Colon (tissue), 2 donors: ENCODE measurements around the gene TRIP12.
"Not testable (repeated sequence)": the region's sequence is repeated elsewhere in the genome, so short reads cannot be mapped to it uniquely, and the experiment has no call there.

Experiments
- FAIRE-seq: peaks from 2 replicates; lab custom pipeline; 2012; peaks lifted over from hg19 to GRCh38; lab: Jason Lieb, UNC
- donor health status: control.
- donor health status: control.

The TRIP12 gene

GRCh38 chr2:229873123-229873581 lies 48.7 kb downstream of the TRIP12 start:
- no peak for FAIRE-seq

DNA sequence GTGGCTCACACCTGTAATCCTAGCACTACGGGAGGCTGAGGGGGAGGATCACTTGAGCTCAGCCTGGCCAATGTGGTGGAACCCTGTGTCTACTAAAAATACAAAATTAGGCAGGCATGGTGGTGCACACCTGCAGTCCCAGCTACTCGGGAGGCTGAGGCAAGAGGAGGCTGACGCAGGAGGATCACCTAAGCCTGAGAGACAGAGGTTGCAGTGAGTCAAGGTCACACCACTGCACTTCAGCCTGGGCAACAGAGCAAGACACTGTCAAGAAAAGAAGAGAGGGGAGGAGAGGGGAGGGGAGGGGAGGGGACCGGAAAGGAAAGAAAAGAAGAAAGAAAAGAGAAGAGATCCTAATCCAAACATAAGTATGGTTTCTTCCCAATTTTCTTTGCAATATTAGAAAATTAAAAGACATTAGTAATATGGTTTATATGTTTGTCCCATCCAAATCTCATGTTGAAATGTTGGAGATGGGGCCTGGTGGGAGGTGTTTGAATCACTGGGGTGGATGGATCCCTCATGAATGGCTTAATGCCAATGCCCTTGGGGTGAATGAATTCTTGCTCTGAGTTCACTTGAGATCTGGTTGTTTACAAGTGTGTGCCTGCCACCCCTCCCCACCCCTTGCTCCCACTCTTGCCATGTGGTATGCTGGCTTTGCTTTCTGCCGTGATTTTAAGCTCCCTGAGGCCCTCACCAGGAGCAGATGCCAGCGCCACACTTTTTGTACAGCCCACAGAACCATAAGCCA lies 50.7 kb downstream of the TRIP12 start:
- FAIRE-seq, result no peak

DNA sequence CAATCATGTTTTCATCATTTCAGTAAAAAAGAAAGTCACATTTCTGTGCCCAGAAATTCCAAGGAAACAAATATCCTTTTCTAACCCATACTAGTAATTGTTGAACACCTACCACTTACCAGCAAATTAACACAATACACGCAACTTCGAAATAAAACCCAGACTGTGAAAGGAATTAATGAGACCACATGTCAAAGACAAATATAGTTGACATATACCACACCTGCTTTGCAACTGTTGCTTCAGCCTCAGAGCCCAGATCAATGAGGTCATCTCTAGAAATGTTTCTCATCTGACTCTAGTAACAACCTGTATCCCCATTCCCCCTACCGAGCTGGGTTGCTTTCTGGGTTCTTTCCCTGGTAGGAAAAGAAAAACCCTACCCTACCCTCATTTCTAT lies 52.6 kb downstream of the TRIP12 start:
- FAIRE-seq, result no peak

GRCh38 chr2:229868794-229869193 lies 53.0 kb downstream of the TRIP12 start:
- no peak for FAIRE-seq

DNA sequence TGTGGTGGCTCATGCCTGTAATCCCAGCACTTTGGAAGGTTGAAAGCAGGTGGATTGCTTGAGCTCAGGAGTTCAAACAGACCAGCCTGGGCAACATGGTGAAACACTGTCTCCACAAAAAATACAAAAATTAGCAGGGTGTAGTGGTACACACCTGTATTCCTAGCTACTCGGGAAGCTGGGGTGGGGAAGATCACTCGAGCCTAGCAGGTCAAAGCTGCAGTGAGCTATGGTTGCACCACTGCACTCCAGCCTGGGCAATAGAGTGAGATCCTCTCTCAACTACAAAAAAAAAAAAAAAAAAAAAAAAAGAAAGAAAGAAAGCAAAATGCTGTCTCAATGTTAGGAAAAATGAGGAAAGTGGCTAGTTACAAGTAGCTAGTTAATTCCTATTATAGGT lies 56.8 kb downstream of the TRIP12 start:
- FAIRE-seq, result no peak

DNA sequence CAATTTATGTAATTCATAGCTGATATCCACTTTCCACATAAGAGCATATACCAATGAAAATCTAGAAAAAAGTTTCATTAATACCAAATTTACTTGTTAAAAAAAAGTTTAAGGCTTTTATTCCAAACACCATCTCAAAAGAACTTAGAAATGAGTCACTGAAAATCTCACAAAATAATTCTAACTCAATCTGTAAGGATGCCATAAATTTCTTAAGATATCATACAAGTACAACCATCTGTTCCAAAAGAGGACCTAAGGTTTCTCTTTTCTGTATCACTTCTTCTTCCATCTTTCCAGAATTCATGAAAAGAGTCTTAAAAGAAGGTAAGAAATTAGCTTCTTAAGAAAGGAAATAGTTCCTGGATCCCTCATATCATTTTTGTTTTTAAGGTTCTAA lies 60.4 kb downstream of the TRIP12 start:
- FAIRE-seq, result peak; percentile 72

GRCh38 chr2:229860334-229860733 lies 61.5 kb downstream of the TRIP12 start:
- FAIRE-seq, result no peak

- FAIRE-seq, result no peak
Measured at GRCh38 chr2:229858351-229858750, 63.5 kb downstream of the TRIP12 start.

DNA sequence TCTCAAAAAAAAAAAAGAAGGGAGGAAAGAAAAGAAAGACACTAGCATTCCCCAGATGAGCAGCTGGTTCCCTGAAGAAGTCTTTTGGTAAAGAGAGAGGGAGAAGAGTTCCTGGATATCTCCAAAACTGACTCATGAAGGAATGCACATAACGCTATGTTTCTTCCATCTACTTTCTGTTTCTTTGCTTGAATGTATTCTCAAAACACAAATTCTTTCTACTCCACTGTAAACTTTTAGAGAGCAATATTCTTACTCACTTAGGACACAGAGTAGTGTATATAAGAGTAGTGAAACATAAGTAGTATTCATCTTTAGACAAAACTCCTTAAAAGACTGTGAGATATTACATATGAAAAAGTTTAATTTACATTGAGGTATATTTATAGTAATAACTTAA lies 64.2 kb downstream of the TRIP12 start:
- FAIRE-seq, result no peak

DNA sequence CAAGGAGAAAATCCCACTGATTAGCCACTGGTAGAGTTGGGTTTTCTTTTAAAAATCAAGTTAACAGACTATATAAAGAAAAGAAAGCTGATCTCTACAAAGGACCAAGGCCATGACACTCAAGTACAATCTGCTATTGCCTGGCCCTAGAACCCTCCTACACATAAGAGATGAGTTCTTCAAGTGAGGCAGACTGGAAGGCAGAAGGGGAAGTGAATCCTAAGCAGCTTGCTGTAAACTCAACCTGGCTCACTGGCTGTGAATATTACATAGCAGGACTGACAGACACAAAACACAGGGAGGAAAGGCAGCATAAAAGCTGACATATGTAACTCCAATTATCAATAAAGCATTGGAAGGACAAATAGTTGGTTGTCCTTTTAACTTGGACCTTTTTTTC lies 65.4 kb downstream of the TRIP12 start:
- FAIRE-seq, result no peak

DNA sequence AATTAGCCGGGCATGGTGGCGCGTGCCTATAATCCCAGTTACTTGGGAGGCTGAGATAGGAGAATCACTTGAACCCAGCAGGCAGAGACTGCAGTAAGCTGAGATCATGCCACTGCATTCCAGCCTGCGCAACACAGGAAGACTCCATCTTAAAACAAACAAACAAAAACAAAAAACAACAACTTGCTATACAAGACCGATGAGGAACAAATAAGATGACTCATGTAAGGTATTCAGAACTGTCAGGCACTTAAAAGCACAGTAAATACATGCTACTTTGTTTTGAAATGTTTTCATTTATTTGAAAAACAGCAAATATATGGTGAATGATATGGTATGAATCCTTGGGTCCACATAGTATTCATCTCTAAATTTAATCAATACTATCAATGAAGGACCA lies 66.7 kb downstream of the TRIP12 start:
- FAIRE-seq, result no peak

DNA sequence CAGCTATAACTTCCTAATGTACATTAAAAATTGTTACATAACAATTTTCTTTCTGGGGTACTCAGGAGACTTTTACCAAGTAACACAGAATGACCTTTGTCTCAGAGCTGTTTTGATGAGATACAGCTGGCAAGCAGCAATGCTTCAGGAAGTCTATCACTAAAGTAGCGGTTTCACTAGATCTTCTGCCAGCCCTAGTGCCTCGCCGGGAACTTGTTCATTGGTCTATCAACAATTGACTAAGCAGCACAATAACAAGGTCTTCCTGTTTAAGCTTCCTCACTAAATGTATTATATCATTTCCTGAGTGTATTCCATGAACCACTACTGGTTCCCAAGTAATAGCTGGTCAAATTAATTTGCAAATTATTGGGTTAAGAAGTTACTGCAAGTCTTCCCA lies 69.2 kb downstream of the TRIP12 start:
- no peak for FAIRE-seq

DNA sequence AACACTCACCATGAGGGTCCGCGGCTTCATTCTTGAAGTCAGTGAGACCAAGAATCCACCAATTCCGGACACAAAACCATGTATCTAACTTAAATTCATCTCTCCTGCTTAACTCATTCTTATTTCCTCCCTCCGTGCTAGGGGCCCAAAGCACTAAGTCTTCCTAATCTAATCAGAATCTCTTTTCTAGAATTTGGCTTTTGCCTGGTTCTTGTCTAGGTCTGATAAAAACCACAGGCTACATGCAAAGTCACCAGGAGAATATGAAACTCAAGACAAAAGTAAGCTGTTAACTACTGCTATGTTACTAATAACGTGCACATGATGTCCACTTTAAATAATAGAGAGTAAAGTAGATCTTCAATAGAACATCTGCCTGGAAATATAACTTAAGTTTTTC lies 69.9 kb downstream of the TRIP12 start:
- no peak for FAIRE-seq

DNA sequence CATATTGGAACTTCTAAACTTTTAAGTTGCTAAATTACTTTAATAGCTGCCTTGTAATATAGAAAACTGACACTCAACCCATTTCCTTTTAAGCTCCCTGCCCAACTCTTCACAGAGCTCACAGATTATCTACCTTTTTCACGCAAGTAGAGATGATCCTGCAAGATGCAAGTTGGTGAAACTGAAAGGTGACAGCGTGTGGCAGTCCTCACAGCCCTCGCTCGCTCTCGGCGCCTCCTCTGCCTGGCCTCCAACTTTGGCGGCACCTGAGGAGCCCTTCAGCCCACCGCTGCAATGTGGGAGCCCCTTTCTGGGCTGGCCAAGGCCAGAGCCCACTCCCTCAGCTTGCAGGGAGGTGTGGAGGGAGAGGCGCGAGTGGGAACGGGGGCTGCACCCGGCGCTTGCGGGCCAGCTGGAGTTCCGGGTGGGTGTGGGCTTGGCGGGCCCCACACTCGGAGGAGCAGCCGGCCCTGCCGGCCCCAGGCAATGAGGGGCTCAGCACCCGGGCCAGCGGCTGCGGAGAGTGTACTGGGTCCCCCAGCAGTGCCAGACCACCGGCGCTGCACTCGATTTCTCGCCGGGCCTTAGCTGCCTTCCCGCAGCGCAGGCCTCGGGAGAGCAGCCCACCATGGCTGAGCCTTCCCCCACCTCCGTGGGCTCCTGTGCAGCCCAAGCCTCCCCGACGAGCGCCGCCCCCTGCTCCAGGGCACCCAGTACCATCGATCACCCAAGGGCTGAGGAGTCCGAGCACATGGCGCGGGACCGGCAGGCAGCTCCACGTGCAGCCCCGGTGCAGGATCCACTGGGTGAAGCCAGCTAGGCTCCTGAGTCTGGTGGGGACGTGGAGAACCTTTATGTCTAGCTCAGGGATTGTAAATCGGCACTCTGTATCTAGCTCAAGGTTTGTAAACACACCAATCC lies 71.2 kb downstream of the TRIP12 start:
- not testable (repeated sequence) for FAIRE-seq

GRCh38 chr2:229849073-229849472 lies 72.7 kb downstream of the TRIP12 start:
- no peak for FAIRE-seq

DNA sequence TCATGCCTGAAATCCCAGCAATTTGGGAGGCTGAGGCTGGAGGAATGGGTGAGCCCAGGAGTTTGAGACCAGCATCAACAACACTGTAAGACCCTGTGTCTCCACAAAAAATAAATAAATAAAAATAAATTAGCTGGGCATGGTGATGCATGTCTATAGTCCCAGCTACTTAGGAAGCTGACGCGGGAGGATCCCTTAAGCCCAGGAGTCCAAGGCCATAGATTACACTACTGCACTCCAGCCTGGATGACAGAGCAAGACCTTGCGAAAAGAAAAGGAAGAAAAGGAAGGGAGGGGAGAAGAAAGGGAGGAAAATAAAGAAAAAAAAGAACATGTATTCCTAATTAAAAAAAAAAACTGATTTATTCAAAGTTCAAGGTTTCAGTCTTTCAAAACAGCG lies 78.2 kb downstream of the TRIP12 start:
- no peak for FAIRE-seq

GRCh38 chr2:229838729-229839128 lies 83.1 kb downstream of the TRIP12 start:
- no peak for FAIRE-seq

- FAIRE-seq, result no peak
Measured at GRCh38 chr2:229836847-229837246, 85.0 kb downstream of the TRIP12 start.

DNA sequence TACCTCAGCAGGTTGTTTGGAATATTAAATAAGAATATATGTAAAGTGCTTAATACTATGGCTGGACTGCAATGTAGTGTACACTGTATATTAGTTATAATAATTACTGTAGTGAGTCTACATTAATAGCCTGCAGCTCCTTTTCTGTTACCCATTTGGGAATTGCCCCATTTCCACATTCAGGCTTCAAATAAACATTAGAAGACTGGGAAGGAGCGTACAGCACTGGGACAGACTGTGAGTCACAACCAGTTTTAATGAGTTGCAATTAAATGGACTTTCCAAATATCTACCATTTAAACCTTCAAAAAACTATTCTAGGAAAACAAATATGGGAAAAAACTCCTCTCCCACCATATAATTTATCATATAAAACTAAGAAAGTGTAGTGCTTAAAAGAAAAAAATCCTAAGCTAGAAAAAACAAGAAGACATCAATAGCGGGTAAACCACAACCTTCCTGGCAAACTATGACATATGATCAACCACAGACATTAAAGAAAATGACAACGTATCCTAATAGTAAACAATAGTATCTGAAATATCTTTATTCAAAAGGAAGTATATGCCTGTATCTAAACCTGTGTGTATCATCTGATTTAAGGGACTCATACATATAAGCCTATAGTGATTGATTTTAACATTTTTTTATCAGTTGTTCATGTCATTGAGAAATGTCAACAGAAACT lies 86.1 kb downstream of the TRIP12 start:
- FAIRE-seq, result no peak

DNA sequence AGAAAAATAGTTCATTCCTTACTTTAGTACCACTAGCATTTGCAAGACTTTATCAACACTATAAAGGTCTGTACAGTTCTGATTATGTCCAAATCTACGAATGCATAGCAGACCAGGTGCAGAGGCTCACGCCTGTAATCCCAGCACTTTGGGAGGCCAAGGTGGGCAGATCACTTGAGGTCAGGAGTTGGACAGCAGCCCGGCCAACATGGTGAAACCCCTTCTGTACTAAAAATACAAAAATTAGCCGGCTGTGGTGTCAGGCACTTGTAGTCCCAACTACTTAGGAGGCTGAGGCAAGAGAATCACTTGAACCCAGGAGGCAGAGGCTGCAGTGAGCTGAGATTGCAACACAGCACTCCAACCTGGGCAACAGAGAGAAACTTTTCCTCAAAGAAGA lies 87.4 kb downstream of the TRIP12 start:
- not testable (repeated sequence) for FAIRE-seq

- FAIRE-seq, result no peak
Measured at GRCh38 chr2:229832510-229832898, 89.3 kb downstream of the TRIP12 start.

GRCh38 chr2:229831805-229832509 lies 89.9 kb downstream of the TRIP12 start:
- no peak for FAIRE-seq
